Measurements from ENCODE around the gene UGT1A8.

GRCh38 chr2:233773854-233774253 is 156.4 kb downstream of the UGT1A8 start:
- TF ChIP-seq CTCF (IDR thresholded peaks at IDR 0.05; ENCODE audit: low read length) (no peak), EZH2phosphoT487 (IDR thresholded peaks at IDR 0.05; ENCODE audit: low read length) (no peak)
